ENCODE measurements around the gene FBN2. TPM values are rescaled to one million over a fixed set of nuclear protein-coding genes. Genes with fewer than 3 reads are reported as not detected.

FBN2 gene
- total RNA-seq, 1 experiment from 2014 or later: 0.34 TPM

GRCh38 chr5:128317481-128317880 lies 220.6 kb downstream of the FBN2 start:
- in situ Hi-C loops (cut with HindIII; ENCODE audit: low pct_unique_long_range_greater_than_20kb, low sequenced_read_pairs): no loop called here
- no peak for DNase-seq (ENCODE audit: low read depth, low spot score)

GRCh38 chr5:128315671-128316070 lies 222.4 kb downstream of the FBN2 start:
- no peak for DNase-seq (ENCODE audit: low read depth, low spot score)
- in situ Hi-C loops (cut with HindIII; ENCODE audit: low pct_unique_long_range_greater_than_20kb, low sequenced_read_pairs): no loop called here

GRCh38 chr5:128305341-128305740 lies 232.7 kb downstream of the FBN2 start:
- no peak for DNase-seq (ENCODE audit: low read depth, low spot score)

GRCh38 chr5:128304791-128305190 lies 233.3 kb downstream of the FBN2 start:
- DNase-seq (ENCODE audit: low read depth, low spot score): no peak
- in situ Hi-C loops (cut with HindIII; ENCODE audit: low pct_unique_long_range_greater_than_20kb, low sequenced_read_pairs): no loop called here

More at GRCh38 chr5:128305341-128305740, 232.7 kb downstream of the FBN2 start:
- in situ Hi-C loops (cut with HindIII; ENCODE audit: low pct_unique_long_range_greater_than_20kb, low sequenced_read_pairs): no loop called here

GRCh38 chr5:128304088-128304487 lies 234.0 kb downstream of the FBN2 start:
- no peak for DNase-seq (ENCODE audit: low read depth, low spot score)
- in situ Hi-C loops (cut with HindIII; ENCODE audit: low pct_unique_long_range_greater_than_20kb, low sequenced_read_pairs): no loop called here

- in situ Hi-C loops (cut with HindIII; ENCODE audit: low pct_unique_long_range_greater_than_20kb, low sequenced_read_pairs): no loop called here
- DNase-seq (ENCODE audit: low read depth, low spot score): no peak
These were observed 234.5 kb downstream of the FBN2 start for GRCh38 chr5:128303593-128303992.

GRCh38 chr5:128300181-128300580 lies 237.9 kb downstream of the FBN2 start:
- no peak for DNase-seq (ENCODE audit: low read depth, low spot score)
- in situ Hi-C loops (cut with HindIII; ENCODE audit: low pct_unique_long_range_greater_than_20kb, low sequenced_read_pairs): no loop called here

- in situ Hi-C loops (cut with HindIII; ENCODE audit: low pct_unique_long_range_greater_than_20kb, low sequenced_read_pairs): no loop called here
These were observed 247.7 kb downstream of the FBN2 start for GRCh38 chr5:128290152-128290858.

GRCh38 chr5:128287740-128288139 lies 250.3 kb downstream of the FBN2 start:
- no peak for DNase-seq (ENCODE audit: low read depth, low spot score)
- in situ Hi-C loops (cut with HindIII; ENCODE audit: low pct_unique_long_range_greater_than_20kb, low sequenced_read_pairs): no loop called here

More at GRCh38 chr5:128290152-128290858, 247.7 kb downstream of the FBN2 start:
- DNase-seq (ENCODE audit: low read depth, low spot score): no peak

- in situ Hi-C loops (cut with HindIII; ENCODE audit: low pct_unique_long_range_greater_than_20kb, low sequenced_read_pairs): no loop called here
- DNase-seq (ENCODE audit: low read depth, low spot score): no peak
These were observed 253.8 kb downstream of the FBN2 start for GRCh38 chr5:128284236-128284635.

- in situ Hi-C loops (cut with HindIII; ENCODE audit: low pct_unique_long_range_greater_than_20kb, low sequenced_read_pairs): no loop called here
- DNase-seq (ENCODE audit: low read depth, low spot score): no peak
These were observed 258.7 kb downstream of the FBN2 start for GRCh38 chr5:128279345-128279744.

GRCh38 chr5:128276537-128277216 lies 261.4 kb downstream of the FBN2 start:
- DNase-seq (ENCODE audit: low read depth, low spot score): no peak
- in situ Hi-C loops (cut with HindIII; ENCODE audit: low pct_unique_long_range_greater_than_20kb, low sequenced_read_pairs): no loop called here

- in situ Hi-C loops (cut with HindIII; ENCODE audit: low pct_unique_long_range_greater_than_20kb, low sequenced_read_pairs): no loop called here
These were observed 263.6 kb downstream of the FBN2 start for GRCh38 chr5:128274441-128274840.

GRCh38 chr5:128273736-128274135 lies 264.3 kb downstream of the FBN2 start:
- no peak for DNase-seq (ENCODE audit: low read depth, low spot score)
- in situ Hi-C loops (cut with HindIII; ENCODE audit: low pct_unique_long_range_greater_than_20kb, low sequenced_read_pairs): no loop called here

More at GRCh38 chr5:128274441-128274840, 263.6 kb downstream of the FBN2 start:
- no peak for DNase-seq (ENCODE audit: low read depth, low spot score)

GRCh38 chr5:128271859-128272464 lies 266.1 kb downstream of the FBN2 start:
- peak; percentile 59 for DNase-seq (ENCODE audit: low read depth, low spot score)
- in situ Hi-C loops (cut with HindIII; ENCODE audit: low pct_unique_long_range_greater_than_20kb, low sequenced_read_pairs): no loop called here

- in situ Hi-C loops (cut with HindIII; ENCODE audit: low pct_unique_long_range_greater_than_20kb, low sequenced_read_pairs): no loop called here
These were observed 267.0 kb downstream of the FBN2 start for GRCh38 chr5:128271071-128271470.

GRCh38 chr5:128264564-128265360 lies 273.3 kb downstream of the FBN2 start:
- in situ Hi-C loops (cut with HindIII; ENCODE audit: low pct_unique_long_range_greater_than_20kb, low sequenced_read_pairs): no loop called here
- DNase-seq (ENCODE audit: low read depth, low spot score): peak; percentile 45

More at GRCh38 chr5:128271071-128271470, 267.0 kb downstream of the FBN2 start:
- no peak for DNase-seq (ENCODE audit: low read depth, low spot score)

GRCh38 chr5:128263357-128263756 lies 274.7 kb downstream of the FBN2 start:
- in situ Hi-C loops (cut with HindIII; ENCODE audit: low pct_unique_long_range_greater_than_20kb, low sequenced_read_pairs): no loop called here
- DNase-seq (ENCODE audit: low read depth, low spot score): peak; percentile 61
